ENCODE data around the gene IRGQ.

- no peak for TF ChIP-seq POLR2A (IDR thresholded peaks at IDR 0.05; ENCODE audit: low read length)
- TF ChIP-seq GATA1 (IDR thresholded peaks at IDR 0.05; ENCODE audit: low read depth, low read length), result no peak
Measured at GRCh38 chr19:43575955-43576878, 19.7 kb downstream of the IRGQ start.

All from erythroblast (primary cell).